GM23338 (cell line): ENCODE data around the gene UPK3B. TPM values are rescaled to one million over a fixed set of nuclear protein-coding genes. Genes with fewer than 3 reads are reported as not detected.
"Not testable (repeated sequence)": the region's sequence is repeated elsewhere in the genome, so short reads cannot be mapped to it uniquely, and the experiment has no call there.

Experiments
- ATAC-seq: fragments of 200-7000 bp; cut with Tn5 transposase; 3 replicates; pipeline ENCODE4 v1.9.1; 2020
- DNase-seq: peaks from one replicate; pipeline ENCODE4 v3.0.0-alpha.2; 2015; ENCODE audit warnings: low spot score
- H2AFZ ChIP-seq: fragments of 200-600 bp; sonication (generic); 2 replicates; pipeline ENCODE4 v1.8.0; 2016; ENCODE audit warnings: antibody characterized with exemption, mild to moderate bottlenecking, moderate library complexity
- H3F3A ChIP-seq: fragments of 200-600 bp; sonication (generic); replicated peaks from 2 replicates; pipeline ENCODE4 v1.8.0; 2017; ENCODE audit warnings: antibody characterized with exemption, mixed run types, low read depth
- H3K27ac ChIP-seq: fragments of 200-600 bp; sonication (generic); 2 replicates; pipeline ENCODE4 v1.6.1; 2016; ENCODE audit warnings: low read depth
- H3K27me3 ChIP-seq: fragments of 200-600 bp; sonication (generic); 2 replicates; pipeline ENCODE4 v1.8.0; 2016; ENCODE audit warnings: mild to moderate bottlenecking, mixed run types, moderate library complexity; ENCODE audit not compliant: insufficient read depth
- H3K36me3 ChIP-seq: fragments of 200-600 bp; sonication (generic); 2 replicates; pipeline ENCODE4 v1.8.0; 2016; ENCODE audit warnings: mild to moderate bottlenecking; ENCODE audit not compliant: insufficient read depth
- H3K4me1 ChIP-seq: fragments of 200-600 bp; sonication (generic); 2 replicates; pipeline ENCODE4 v1.8.0; 2016; ENCODE audit warnings: mild to moderate bottlenecking, moderate library complexity; ENCODE audit not compliant: insufficient read depth
- H3K4me2 ChIP-seq: fragments of 200-600 bp; sonication (generic); 2 replicates; pipeline ENCODE4 v1.7.1; 2017; ENCODE audit warnings: mixed run types
- H3K4me3 ChIP-seq: fragments of 200-600 bp; sonication (generic); 2 replicates; pipeline ENCODE4 v1.6.1; 2016; ENCODE audit warnings: mixed run types
- H3K79me2 ChIP-seq: fragments of 200-600 bp; sonication (generic); replicated peaks from 2 replicates; pipeline ENCODE4 v1.8.0; 2017; ENCODE audit warnings: mild to moderate bottlenecking; ENCODE audit not compliant: insufficient read depth
- H3K9me2 ChIP-seq: fragments of 200-600 bp; sonication (generic); 2 replicates; pipeline ENCODE4 v1.8.0; 2017; ENCODE audit not compliant: insufficient read depth
- H4K20me1 ChIP-seq: fragments of 200-600 bp; sonication (generic); replicated peaks from 2 replicates; pipeline ENCODE4 v1.8.0; 2017; ENCODE audit warnings: mild to moderate bottlenecking; ENCODE audit not compliant: insufficient read depth
- H3K27ac Mint-ChIP-seq: 2 replicates; pipeline ENCODE4 v1.8.0; 2020; ENCODE audit warnings: inconsistent platforms, mild to moderate bottlenecking, moderate library complexity, mixed read lengths
- H3K27me3 Mint-ChIP-seq: 3 replicates; pipeline ENCODE4 v1.8.0; 2022; ENCODE audit warnings: low read depth, mild to moderate bottlenecking, moderate library complexity, mixed read lengths, inconsistent platforms; ENCODE audit not compliant: insufficient read depth, poor library complexity
- H3K36me3 Mint-ChIP-seq: 3 replicates; pipeline ENCODE4 v1.8.0; 2021; ENCODE audit warnings: low read depth, mild to moderate bottlenecking, inconsistent platforms, moderate library complexity, mixed read lengths
- H3K4me1 Mint-ChIP-seq: 3 replicates; pipeline ENCODE4 v1.8.0; 2020; ENCODE audit warnings: mild to moderate bottlenecking, inconsistent platforms, mixed read lengths
- H3K4me3 Mint-ChIP-seq: 3 replicates; pipeline ENCODE4 v1.8.0; 2021; ENCODE audit warnings: moderate library complexity, mild to moderate bottlenecking, inconsistent platforms, mixed read lengths
- H3K9me3 Mint-ChIP-seq: 3 replicates; pipeline ENCODE4 v1.8.0; 2020; ENCODE audit warnings: moderate library complexity, mild to moderate bottlenecking, inconsistent platforms, mixed read lengths
- JUNB ChIP-seq: IDR thresholded peaks from one replicate; pipeline ENCODE4 v1.6.1; 2016; ENCODE audit warnings: antibody characterized with exemption; ENCODE audit not compliant: unreplicated experiment
- POLR2AphosphoS5 ChIP-seq: IDR thresholded peaks from 2 replicates; pipeline ENCODE4 v1.6.1; 2016; ENCODE audit warnings: antibody characterized with exemption, low read depth
- polyA plus RNA-seq: library from polyadenylated mRNA; unstranded; fragments of >200 nt; fragmentation: Nextera tagmentation; extraction: Ambion mirVana; gene quantifications from 2 replicates; pipeline ENCODE4 v1.2.1, GENCODE V29; 2016
- total RNA-seq: library from RNA; depleted of rRNA; stranded (reverse); fragments of >200 nt; shearing (Covaris generic); gene quantifications from 2 replicates; pipeline ENCODE4 v1.2.3, GENCODE V29; 2014
- TF ChIP-seq, protein P1 (sequence below): IDR thresholded peaks from 2 replicates; pipeline ENCODE4 v1.6.1; 2016; ENCODE audit warnings: antibody characterized with exemption

UPK3B gene
- total and polyA plus RNA-seq, 2 experiments from 2014 or later = 3.8 to 5.2 TPM

DNA sequence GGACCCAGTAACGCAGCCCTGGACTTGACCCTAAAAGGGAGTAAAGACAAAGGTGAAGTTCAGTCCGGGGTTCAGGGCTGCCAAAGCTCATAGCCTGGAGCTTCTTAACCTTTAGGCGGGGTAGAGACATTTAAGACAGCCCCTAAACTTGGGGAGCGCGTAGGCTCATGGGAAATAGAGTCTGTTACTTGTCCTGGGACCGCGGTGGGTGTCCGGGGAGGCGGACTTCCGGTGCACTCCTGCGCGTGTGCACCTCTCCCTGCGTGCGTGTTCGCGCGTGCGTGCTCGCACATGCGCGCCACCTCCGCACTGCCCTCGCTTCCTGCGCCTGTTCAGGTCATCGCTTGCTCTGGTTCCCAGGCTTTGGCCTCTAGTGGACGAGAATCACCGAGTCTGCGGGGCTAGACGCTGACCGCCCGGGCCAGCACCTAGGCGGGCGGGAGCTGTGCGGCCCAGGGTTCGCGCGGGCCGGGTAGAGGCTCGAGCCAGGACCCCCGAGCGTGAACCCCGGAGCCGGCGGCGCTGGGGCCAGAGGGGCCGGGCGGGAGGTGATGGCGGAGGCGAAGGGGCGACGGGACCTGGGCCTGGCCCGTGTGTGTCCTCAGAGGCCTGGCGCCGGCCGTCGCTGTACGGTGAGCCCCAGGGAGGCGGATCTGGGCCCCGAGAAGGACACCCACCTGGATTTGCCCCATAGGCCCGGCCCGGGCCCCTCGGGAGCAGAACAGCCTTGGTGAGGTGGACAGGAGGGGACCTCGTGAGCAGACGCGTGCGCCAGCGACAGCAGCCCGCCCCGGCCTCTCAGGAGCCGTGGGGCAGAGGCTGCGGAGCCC, 38.9 kb downstream of the UPK3B start:
- not testable (repeated sequence) for H4K20me1 ChIP-seq, H3K9me2 ChIP-seq, H3K9me3 Mint-ChIP-seq, H3K4me1 ChIP-seq, H3F3A ChIP-seq, H3K27me3 ChIP-seq, H3K36me3 ChIP-seq, H3K4me1 Mint-ChIP-seq, H3K27ac ChIP-seq, H3K27me3 Mint-ChIP-seq
- ATAC-seq (peak; percentile 98), DNase-seq (peak; percentile 96)
- peak overlapping the region; percentile 90 for H3K4me3 ChIP-seq
- peak overlapping the region; percentile 76; the same call in 1 of the 2 replicates for H2AFZ ChIP-seq
- peak overlapping the region; percentile 92 for H3K4me3 Mint-ChIP-seq
- TF ChIP-seq POLR2AphosphoS5 (peak; percentile 93), JUNB (peak; percentile 88)
- TF ChIP-seq, protein P1, sequence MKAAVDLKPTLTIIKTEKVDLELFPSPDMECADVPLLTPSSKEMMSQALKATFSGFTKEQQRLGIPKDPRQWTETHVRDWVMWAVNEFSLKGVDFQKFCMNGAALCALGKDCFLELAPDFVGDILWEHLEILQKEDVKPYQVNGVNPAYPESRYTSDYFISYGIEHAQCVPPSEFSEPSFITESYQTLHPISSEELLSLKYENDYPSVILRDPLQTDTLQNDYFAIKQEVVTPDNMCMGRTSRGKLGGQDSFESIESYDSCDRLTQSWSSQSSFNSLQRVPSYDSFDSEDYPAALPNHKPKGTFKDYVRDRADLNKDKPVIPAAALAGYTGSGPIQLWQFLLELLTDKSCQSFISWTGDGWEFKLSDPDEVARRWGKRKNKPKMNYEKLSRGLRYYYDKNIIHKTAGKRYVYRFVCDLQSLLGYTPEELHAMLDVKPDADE = peak; percentile 72
- peaks cover 22% of the 10 kb centered on the region for H3K79me2 ChIP-seq
- peaks cover 13% of the 10 kb centered on the region for H3K36me3 Mint-ChIP-seq
- H3K4me2 ChIP-seq = peak overlapping the region; percentile 91
- peak overlapping the region; percentile 66; the same call in 1 of the 2 replicates for H3K27ac Mint-ChIP-seq

DNA sequence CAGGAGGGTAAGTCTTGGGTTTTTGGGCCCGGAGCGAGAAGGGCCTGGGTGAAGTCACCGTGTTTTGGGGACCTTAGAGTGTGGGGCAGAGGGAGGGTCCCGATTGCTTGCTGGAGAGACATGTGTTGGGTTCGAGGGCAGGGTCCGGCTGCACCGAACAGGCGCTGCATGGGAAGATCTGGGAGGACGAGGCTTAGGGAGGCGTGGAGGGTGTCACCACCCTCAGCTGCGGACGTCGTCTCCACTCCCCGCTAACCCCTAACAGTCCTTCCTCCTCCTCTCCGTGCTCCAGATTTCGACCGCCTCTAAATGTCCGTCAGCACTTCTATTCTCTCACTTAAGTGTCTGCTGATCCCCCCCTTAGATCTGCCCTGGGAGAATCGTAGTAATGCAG, 39.5 kb downstream of the UPK3B start:
- peak overlapping the region; percentile 92 for H3K4me3 Mint-ChIP-seq
- not testable (repeated sequence) for H3K9me2 ChIP-seq, H3K4me1 Mint-ChIP-seq, H3K9me3 Mint-ChIP-seq, H3F3A ChIP-seq, H3K27ac ChIP-seq, H3K27me3 ChIP-seq, H4K20me1 ChIP-seq, ATAC-seq, H2AFZ ChIP-seq, H3K4me1 ChIP-seq, H3K36me3 ChIP-seq, H3K27me3 Mint-ChIP-seq
- peak overlapping the region; percentile 90 for H3K4me3 ChIP-seq
- DNase-seq = peak; percentile 1
- H3K79me2 ChIP-seq = peaks cover 22% of the 10 kb centered on the region
- 0 out of 2 replicates have a peak overlapping the region, but pooled peaks have one; percentile 31 for H3K27ac Mint-ChIP-seq
- peaks cover 14% of the 10 kb centered on the region for H3K36me3 Mint-ChIP-seq
- H3K4me2 ChIP-seq = peak overlapping the region; percentile 91

DNA sequence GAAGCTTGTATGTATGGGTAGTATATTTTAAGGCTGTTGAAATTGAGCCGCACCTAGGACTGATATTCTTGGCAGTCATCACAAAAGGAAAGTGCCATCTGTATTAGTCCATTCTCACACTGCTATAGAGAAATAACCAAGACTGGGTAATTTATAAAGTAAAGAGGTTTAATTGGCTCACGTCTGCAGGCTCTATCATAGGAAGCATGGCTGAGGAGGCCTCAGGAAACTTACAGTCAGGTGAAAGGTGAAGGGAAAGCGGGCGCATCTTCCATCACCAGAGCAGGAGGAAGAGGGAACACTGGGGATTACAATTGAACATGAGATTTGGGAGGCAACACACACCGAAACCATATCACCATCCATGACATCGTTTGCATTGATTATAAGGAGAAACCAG, 41.6 kb downstream of the UPK3B start:
- not testable (repeated sequence) for H3K27me3 ChIP-seq, H3K27ac Mint-ChIP-seq, H3F3A ChIP-seq, H3K9me2 ChIP-seq, H3K4me1 ChIP-seq, H4K20me1 ChIP-seq, ATAC-seq, DNase-seq, H3K4me3 ChIP-seq, H3K4me3 Mint-ChIP-seq, H3K4me2 ChIP-seq, H2AFZ ChIP-seq, H3K4me1 Mint-ChIP-seq, H3K27me3 Mint-ChIP-seq, H3K9me3 Mint-ChIP-seq, H3K36me3 ChIP-seq, H3K27ac ChIP-seq
- peaks cover 18% of the 10 kb centered on the region for H3K36me3 Mint-ChIP-seq
- peaks cover 33% of the 10 kb centered on the region for H3K79me2 ChIP-seq

DNA sequence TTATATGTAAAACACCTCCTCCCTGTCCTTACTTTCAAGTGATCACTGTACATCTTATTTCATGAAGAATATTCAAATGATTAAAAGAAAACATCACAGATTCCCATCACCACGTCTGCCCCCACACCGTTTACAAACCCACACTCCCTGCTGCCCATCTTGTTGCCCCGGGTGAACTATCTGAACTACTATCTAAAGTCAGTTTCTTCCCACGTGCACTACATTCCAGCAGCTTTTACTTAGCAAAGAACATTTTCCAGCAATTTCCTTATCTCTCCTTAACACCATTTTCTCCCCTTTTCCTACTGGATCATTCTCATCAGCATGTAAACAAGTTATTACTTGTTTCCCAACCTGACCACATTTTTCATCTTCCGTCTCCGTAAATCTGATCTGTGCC, 49.3 kb downstream of the UPK3B start:
- Mint-ChIP-seq H3K36me3 (peaks cover 42% of the 10 kb centered on the region; the same call in 2 of the 3 replicates), H3K9me3 (peaks cover 13% of the 10 kb centered on the region; the same call in 2 of the 3 replicates)
- H3K27me3 ChIP-seq, H3K27me3 Mint-ChIP-seq, H3K4me3 Mint-ChIP-seq, H3F3A ChIP-seq, ATAC-seq, H3K36me3 ChIP-seq, H2AFZ ChIP-seq, H3K4me1 Mint-ChIP-seq, H3K9me2 ChIP-seq, H3K27ac Mint-ChIP-seq, H4K20me1 ChIP-seq, H3K4me2 ChIP-seq, H3K4me3 ChIP-seq, H3K4me1 ChIP-seq, H3K27ac ChIP-seq, DNase-seq: not testable (repeated sequence)
- H3K79me2 ChIP-seq = peaks cover 55% of the 10 kb centered on the region

DNA sequence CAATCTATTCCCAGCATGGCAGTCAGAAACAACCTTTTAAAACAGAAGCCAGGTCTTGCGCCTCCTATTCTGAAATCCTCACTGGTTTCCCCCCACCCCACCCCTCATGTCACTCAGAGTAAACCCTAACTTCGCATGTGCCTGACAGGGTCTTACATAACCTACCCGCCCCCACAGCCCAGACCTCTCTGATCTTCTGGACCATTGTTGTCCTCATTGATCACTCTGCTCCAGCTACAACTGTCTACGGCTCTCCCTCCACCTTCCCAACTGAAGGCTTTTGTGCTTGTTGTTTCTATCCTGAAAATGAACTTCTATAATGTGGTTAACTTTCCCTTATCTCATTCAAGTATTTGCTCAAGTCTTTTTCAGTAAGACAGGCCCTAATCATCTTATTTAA, 49.8 kb downstream of the UPK3B start:
- not testable (repeated sequence) for H3K9me2 ChIP-seq, H4K20me1 ChIP-seq, H3K4me1 Mint-ChIP-seq, H3K36me3 ChIP-seq, H3F3A ChIP-seq, H3K4me3 Mint-ChIP-seq, H3K27ac ChIP-seq, H3K27me3 ChIP-seq, H3K4me3 ChIP-seq, DNase-seq, ATAC-seq, H3K4me1 ChIP-seq, H3K27me3 Mint-ChIP-seq, H2AFZ ChIP-seq, H3K4me2 ChIP-seq, H3K27ac Mint-ChIP-seq
- peaks cover 60% of the 10 kb centered on the region for H3K79me2 ChIP-seq
- peaks cover 39% of the 10 kb centered on the region; the same call in 2 of the 3 replicates for H3K36me3 Mint-ChIP-seq
- H3K9me3 Mint-ChIP-seq = peaks cover 13% of the 10 kb centered on the region; the same call in 2 of the 3 replicates

DNA sequence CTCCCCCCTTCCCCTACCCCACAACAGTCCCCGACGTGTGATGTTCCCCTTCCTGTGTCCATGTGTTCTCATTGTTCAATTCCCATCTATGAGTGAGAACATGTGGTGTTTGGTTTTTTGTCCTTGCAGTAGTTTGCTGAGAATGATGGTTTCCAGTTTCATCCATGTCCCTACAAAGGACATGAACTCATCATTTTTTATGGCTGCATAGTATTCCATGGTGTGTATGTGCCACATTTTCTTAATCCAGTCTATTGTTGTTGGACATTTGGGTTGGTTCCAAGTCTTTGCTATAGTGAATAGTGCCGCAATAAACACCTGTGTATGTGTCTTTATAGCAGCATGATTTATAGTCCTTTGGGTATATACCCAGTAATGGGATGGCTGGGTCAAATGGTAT, 51.0 kb downstream of the UPK3B start:
- H3K36me3 ChIP-seq, H2AFZ ChIP-seq, H3K27ac ChIP-seq, ATAC-seq, H3K4me2 ChIP-seq, H3K4me1 Mint-ChIP-seq, H3K9me2 ChIP-seq, H3K4me1 ChIP-seq, H3K4me3 Mint-ChIP-seq, H3K4me3 ChIP-seq, H3F3A ChIP-seq, H3K27me3 ChIP-seq, H3K27me3 Mint-ChIP-seq, DNase-seq, H3K27ac Mint-ChIP-seq, H4K20me1 ChIP-seq: not testable (repeated sequence)
- H3K79me2 ChIP-seq = peaks cover 62% of the 10 kb centered on the region
- peaks cover 23% of the 10 kb centered on the region for H3K9me3 Mint-ChIP-seq
- peaks cover 47% of the 10 kb centered on the region for H3K36me3 Mint-ChIP-seq
